Activated CD8-positive, alpha-beta memory T cell treated with anti-CD3 and anti-CD28 coated beads, Interleukin-2, amount 10 ng/mL, durations not matched to agents 7 days and 5 days (primary cell): Measurements from ENCODE around the gene MCTP1. TPM values are rescaled to one million over a fixed set of nuclear protein-coding genes. Genes with fewer than 3 reads are reported as not detected.
"Not testable (repeated sequence)": the region's sequence is repeated elsewhere in the genome, so short reads cannot be mapped to it uniquely, and the experiment has no call there.

Experiments
- ATAC-seq: fragments of 150-1000 bp; cut with Tn5 transposase; one replicate; pipeline ENCODE4 v1.10.0; 2021; ENCODE audit warnings: moderate library complexity
- CTCF ChIA-PET: fragments of 350-600 bp; sonication (Branson Sonifier 250); formaldehyde crosslinking; loops from one replicate; lab custom pipeline; 2021; ENCODE audit warnings: antibody characterized with exemption; lab: Charles Lee
- DNase-seq: peaks from one replicate; pipeline ENCODE4 v3.0.0-alpha.2; 2020
- H3K27ac Mint-ChIP-seq: one replicate; pipeline ENCODE4 v1.8.0; 2021; ENCODE audit warnings: mild to moderate bottlenecking, mixed read lengths
- H3K27me3 Mint-ChIP-seq: one replicate; pipeline ENCODE4 v1.8.0; 2021; ENCODE audit warnings: mixed read lengths
- H3K36me3 Mint-ChIP-seq: one replicate; pipeline ENCODE4 v1.8.0; 2021; ENCODE audit warnings: mild to moderate bottlenecking, mixed read lengths
- H3K4me1 Mint-ChIP-seq: one replicate; pipeline ENCODE4 v1.8.0; 2021; ENCODE audit warnings: mixed read lengths
- H3K4me3 Mint-ChIP-seq: one replicate; pipeline ENCODE4 v1.8.0; 2021; ENCODE audit warnings: mild to moderate bottlenecking, moderate library complexity, mixed read lengths
- H3K9me3 Mint-ChIP-seq: one replicate; pipeline ENCODE4 v1.8.0; 2022; ENCODE audit warnings: low read depth, mixed read lengths
- total RNA-seq, 2 experiments: library from RNA; stranded (reverse); gene quantifications; one replicate each; pipeline ENCODE4 v1.2.3, GENCODE V29; 2021

The MCTP1 gene
- total RNA-seq, 2 experiments from 2014 or later, result not detected

- Mint-ChIP-seq H3K4me1 (no peaks in the 10 kb centered on the region), H3K27ac (no peak overlapping the region), H3K27me3 (no peaks in the 10 kb centered on the region), H3K9me3 (no peaks in the 10 kb centered on the region), H3K36me3 (no peaks in the 10 kb centered on the region), H3K4me3 (no peak overlapping the region)
- ATAC-seq (no peak), DNase-seq (no peak)
- CTCF ChIA-PET, result no interaction called here
Measured at GRCh38 chr5:95237324-95237723, 47.6 kb downstream of the MCTP1 start.

- Mint-ChIP-seq H3K9me3 (no peaks in the 10 kb centered on the region), H3K36me3 (no peaks in the 10 kb centered on the region), H3K4me3 (no peak overlapping the region), H3K27me3 (no peaks in the 10 kb centered on the region), H3K4me1 (no peaks in the 10 kb centered on the region), H3K27ac (no peak overlapping the region)
- CTCF ChIA-PET, result no interaction called here
- DNase-seq, result no peak
- no peak for ATAC-seq
Measured at GRCh38 chr5:95235439-95235982, 49.4 kb downstream of the MCTP1 start.

- H3K4me1 Mint-ChIP-seq, result no peaks in the 10 kb centered on the region
- no peaks in the 10 kb centered on the region for H3K36me3 Mint-ChIP-seq
- no peak overlapping the region for H3K27ac Mint-ChIP-seq
- no peaks in the 10 kb centered on the region for H3K9me3 Mint-ChIP-seq
- ATAC-seq, result no peak
- H3K27me3 Mint-ChIP-seq, result no peaks in the 10 kb centered on the region
- H3K4me3 Mint-ChIP-seq, result no peak overlapping the region
- DNase-seq, result no peak
- CTCF ChIA-PET, result no interaction called here
Measured at GRCh38 chr5:95229646-95230045, 55.2 kb downstream of the MCTP1 start.

- no peak overlapping the region for H3K27ac Mint-ChIP-seq
- DNase-seq (no peak), ATAC-seq (no peak)
- H3K4me3 Mint-ChIP-seq, result no peak overlapping the region
- no peaks in the 10 kb centered on the region for H3K4me1 Mint-ChIP-seq
- no peaks in the 10 kb centered on the region for H3K36me3 Mint-ChIP-seq
- H3K27me3 Mint-ChIP-seq, result no peaks in the 10 kb centered on the region
- H3K9me3 Mint-ChIP-seq, result no peaks in the 10 kb centered on the region
- CTCF ChIA-PET, result no interaction called here
Measured at GRCh38 chr5:95224701-95225459, 60.0 kb downstream of the MCTP1 start.

GRCh38 chr5:95223566-95224258 is 61.2 kb downstream of the MCTP1 start:
- CTCF ChIA-PET, result no interaction called here
- H3K36me3 Mint-ChIP-seq, result no peaks in the 10 kb centered on the region
- H3K27ac Mint-ChIP-seq, result no peak overlapping the region
- H3K9me3 Mint-ChIP-seq, result no peaks in the 10 kb centered on the region
- H3K4me1 Mint-ChIP-seq, result no peaks in the 10 kb centered on the region
- no peak overlapping the region for H3K4me3 Mint-ChIP-seq
- DNase-seq (no peak), ATAC-seq (no peak)
- H3K27me3 Mint-ChIP-seq, result no peaks in the 10 kb centered on the region

- H3K4me3 Mint-ChIP-seq, result no peak overlapping the region
- no peaks in the 10 kb centered on the region for H3K9me3 Mint-ChIP-seq
- no peaks in the 10 kb centered on the region for H3K36me3 Mint-ChIP-seq
- DNase-seq (no peak), ATAC-seq (no peak)
- H3K27ac Mint-ChIP-seq, result no peak overlapping the region
- CTCF ChIA-PET, result no interaction called here
- H3K4me1 Mint-ChIP-seq, result no peaks in the 10 kb centered on the region
- no peaks in the 10 kb centered on the region for H3K27me3 Mint-ChIP-seq
Measured at GRCh38 chr5:95222836-95223235, 62.1 kb downstream of the MCTP1 start.

GRCh38 chr5:95221234-95221633 is 63.7 kb downstream of the MCTP1 start:
- DNase-seq (no peak), ATAC-seq (no peak)
- Mint-ChIP-seq H3K27me3 (no peaks in the 10 kb centered on the region), H3K36me3 (no peaks in the 10 kb centered on the region), H3K4me3 (no peak overlapping the region), H3K9me3 (no peaks in the 10 kb centered on the region), H3K4me1 (no peaks in the 10 kb centered on the region), H3K27ac (no peak overlapping the region)
- CTCF ChIA-PET, result no interaction called here

- Mint-ChIP-seq H3K9me3 (no peaks in the 10 kb centered on the region), H3K27me3 (no peaks in the 10 kb centered on the region), H3K4me1 (no peaks in the 10 kb centered on the region), H3K27ac (no peak overlapping the region), H3K4me3 (no peak overlapping the region), H3K36me3 (no peaks in the 10 kb centered on the region)
- ATAC-seq (no peak), DNase-seq (no peak)
- CTCF ChIA-PET, result no interaction called here
Measured at GRCh38 chr5:95220381-95220780, 64.5 kb downstream of the MCTP1 start.

GRCh38 chr5:95219411-95219810 is 65.5 kb downstream of the MCTP1 start:
- no peaks in the 10 kb centered on the region for H3K36me3 Mint-ChIP-seq
- H3K27ac Mint-ChIP-seq, result no peak overlapping the region
- H3K9me3 Mint-ChIP-seq, result no peaks in the 10 kb centered on the region
- DNase-seq, result no peak
- H3K4me1 Mint-ChIP-seq, result no peaks in the 10 kb centered on the region
- ATAC-seq, result no peak
- no peak overlapping the region for H3K4me3 Mint-ChIP-seq
- CTCF ChIA-PET, result no interaction called here
- H3K27me3 Mint-ChIP-seq, result no peaks in the 10 kb centered on the region

GRCh38 chr5:95217881-95218280 is 67.0 kb downstream of the MCTP1 start:
- H3K4me1 Mint-ChIP-seq, result no peaks in the 10 kb centered on the region
- no peaks in the 10 kb centered on the region for H3K9me3 Mint-ChIP-seq
- ATAC-seq (no peak), DNase-seq (no peak)
- H3K4me3 Mint-ChIP-seq, result no peak overlapping the region
- CTCF ChIA-PET, result no interaction called here
- no peaks in the 10 kb centered on the region for H3K36me3 Mint-ChIP-seq
- H3K27me3 Mint-ChIP-seq, result no peaks in the 10 kb centered on the region
- no peak overlapping the region for H3K27ac Mint-ChIP-seq

GRCh38 chr5:95217351-95217750 is 67.5 kb downstream of the MCTP1 start:
- Mint-ChIP-seq H3K36me3 (no peaks in the 10 kb centered on the region), H3K9me3 (no peaks in the 10 kb centered on the region), H3K27me3 (no peaks in the 10 kb centered on the region), H3K27ac (no peak overlapping the region), H3K4me1 (no peaks in the 10 kb centered on the region), H3K4me3 (no peak overlapping the region)
- CTCF ChIA-PET, result no interaction called here
- ATAC-seq, result no peak
- DNase-seq, result no peak

- DNase-seq, result no peak
- Mint-ChIP-seq H3K27ac (no peak overlapping the region), H3K4me1 (no peaks in the 10 kb centered on the region), H3K9me3 (no peaks in the 10 kb centered on the region), H3K4me3 (no peak overlapping the region), H3K36me3 (no peaks in the 10 kb centered on the region), H3K27me3 (no peaks in the 10 kb centered on the region)
- CTCF ChIA-PET, result no interaction called here
- no peak for ATAC-seq
Measured at GRCh38 chr5:95216136-95216955, 68.5 kb downstream of the MCTP1 start.

GRCh38 chr5:95207811-95208210 is 77.1 kb downstream of the MCTP1 start:
- H3K27me3 Mint-ChIP-seq, H3K4me3 Mint-ChIP-seq, H3K4me1 Mint-ChIP-seq, DNase-seq, ATAC-seq, H3K9me3 Mint-ChIP-seq, CTCF ChIA-PET, H3K27ac Mint-ChIP-seq, H3K36me3 Mint-ChIP-seq: not testable (repeated sequence)
